ENCODE results near the gene PARD3B.

Gene PARD3B

DNA sequence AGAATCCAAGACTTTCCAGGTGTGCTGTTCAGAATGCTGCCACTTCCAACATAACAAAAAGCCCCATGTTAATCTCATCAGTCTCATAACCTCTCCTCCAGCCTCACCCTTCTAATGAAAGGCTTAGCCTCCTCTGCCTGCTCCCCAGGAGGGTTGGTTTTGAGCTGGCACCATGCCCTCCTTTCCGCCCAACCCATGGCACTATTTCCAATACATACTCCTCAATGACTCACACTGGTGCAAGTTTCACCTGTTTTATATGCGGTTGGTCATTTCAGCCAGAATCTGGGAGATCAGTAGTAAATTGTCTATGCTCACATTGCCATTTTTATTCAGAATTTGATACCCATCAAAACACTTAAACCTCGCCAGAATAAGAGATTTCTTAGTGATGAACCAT, 979.4 kb downstream of the PARD3B start:
- ChIA-PET POLR2A (ENCODE audit: low non-redundant PET) (no interaction called here), CTCF (interaction anchor here (0.6 kb wide), 1 partner anchor 22 kb away, joined by 4 read pairs; no protein-coding TSS in a partner anchor)
- no peak overlapping the region for H3K27ac ChIP-seq
- no peak for TF ChIP-seq CTCF (conservative IDR thresholded peaks at IDR 0.05; ENCODE audit: low read depth)
- peak; percentile 27 for DNase-seq (ENCODE audit: low spot score)

- no peak overlapping the region for H3K27ac ChIP-seq
- ChIA-PET CTCF (no interaction called here), POLR2A (ENCODE audit: low non-redundant PET) (no interaction called here)
Measured at GRCh38 chr2:205527801-205528200, 982.5 kb downstream of the PARD3B start.

GRCh38 chr2:205531072-205531471, 985.8 kb downstream of the PARD3B start:
- CTCF ChIA-PET: no interaction called here

More at GRCh38 chr2:205527801-205528200, 982.5 kb downstream of the PARD3B start:
- peak; percentile 9 for DNase-seq (ENCODE audit: low spot score)
- TF ChIP-seq CTCF (conservative IDR thresholded peaks at IDR 0.05; ENCODE audit: low read depth): no peak

DNA sequence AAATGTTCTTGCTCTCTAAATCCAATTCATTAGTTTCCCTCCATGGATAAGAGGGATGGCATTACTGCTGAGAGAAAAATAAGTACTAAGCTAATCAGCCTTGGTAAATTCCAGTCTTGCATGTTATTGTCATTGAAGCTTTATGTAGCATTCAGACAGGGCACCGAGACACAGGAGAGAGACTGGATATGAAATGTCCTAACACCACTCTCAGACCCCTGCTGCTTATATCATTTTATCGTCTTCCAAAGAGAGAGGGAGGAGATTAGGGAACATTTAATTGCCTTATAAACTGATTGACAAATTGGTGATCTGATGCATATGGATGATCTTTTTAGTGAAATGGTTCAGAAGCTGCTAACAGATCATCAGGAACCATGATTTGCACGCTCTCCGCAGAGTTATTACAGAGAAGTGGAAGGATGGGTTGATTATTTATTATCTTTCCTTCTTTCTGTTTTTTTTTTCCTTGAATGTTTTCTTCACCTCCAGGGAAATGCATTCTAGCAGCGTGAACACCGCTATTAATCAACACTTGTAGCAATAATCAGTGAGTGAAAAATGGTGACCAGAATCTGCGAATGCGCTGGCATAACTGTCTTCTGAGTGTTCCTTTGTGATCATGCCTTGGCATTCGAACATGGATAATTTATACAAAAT, 986.3 kb downstream of the PARD3B start:
- TF ChIP-seq CTCF (conservative IDR thresholded peaks at IDR 0.05; ENCODE audit: low read depth): no peak
- no peak overlapping the region for H3K27ac ChIP-seq
- ChIA-PET POLR2A (ENCODE audit: low non-redundant PET) (no interaction called here), CTCF (no interaction called here)
- no peak for DNase-seq (ENCODE audit: low spot score)

More at GRCh38 chr2:205531072-205531471, 985.8 kb downstream of the PARD3B start:
- no peak for TF ChIP-seq CTCF (conservative IDR thresholded peaks at IDR 0.05; ENCODE audit: low read depth)
- POLR2A ChIA-PET (ENCODE audit: low non-redundant PET): no interaction called here
- no peak overlapping the region for H3K27ac ChIP-seq
- DNase-seq (ENCODE audit: low spot score): no peak

DNA sequence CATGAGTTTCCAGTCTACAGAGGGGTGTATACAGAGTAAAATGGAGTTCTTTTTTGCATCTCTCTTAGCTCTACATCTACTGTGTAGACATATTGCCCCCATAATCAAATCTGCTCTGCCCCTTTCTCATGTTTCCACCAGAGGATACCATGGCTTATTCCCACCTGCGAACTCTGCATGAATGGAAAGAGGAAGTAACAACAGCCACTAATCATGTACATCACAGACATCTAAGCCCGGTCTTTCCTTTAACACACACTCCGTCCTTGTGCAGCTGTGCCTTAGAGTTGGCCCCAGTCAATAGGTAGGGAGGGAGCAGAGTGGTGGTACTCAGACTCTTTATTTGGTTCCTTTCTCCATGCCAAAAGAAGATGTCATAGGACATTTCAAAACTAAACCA, 989.7 kb downstream of the PARD3B start:
- ChIA-PET CTCF (no interaction called here), POLR2A (ENCODE audit: low non-redundant PET) (no interaction called here)
- H3K27ac ChIP-seq: no peak overlapping the region
- no peak for TF ChIP-seq CTCF (conservative IDR thresholded peaks at IDR 0.05; ENCODE audit: low read depth)
- DNase-seq (ENCODE audit: low spot score): no peak

- DNase-seq (ENCODE audit: low spot score): no peak
- ChIA-PET CTCF (no interaction called here), POLR2A (ENCODE audit: low non-redundant PET) (no interaction called here)
- no peak overlapping the region for H3K27ac ChIP-seq
- TF ChIP-seq CTCF (conservative IDR thresholded peaks at IDR 0.05; ENCODE audit: low read depth): no peak
Measured at GRCh38 chr2:205539603-205540002, 994.3 kb downstream of the PARD3B start.

All from RWPE1 (cell line).